ENCODE results near the gene PROC.
"Not testable (repeated sequence)": the region's sequence is repeated elsewhere in the genome, so short reads cannot be mapped to it uniquely, and the experiment has no call there.

The PROC gene

GRCh38 chr2:127407661-127408003 is 10.6 kb upstream of the PROC start:
- DNase-seq (ENCODE audit: low read depth): no peak
- H3K4me3 ChIP-seq (ENCODE audit: low read depth, low read length): no peak overlapping the region
- no peak for TF ChIP-seq CTCF (conservative IDR thresholded peaks at IDR 0.05; ENCODE audit: low read depth, low read length)

GRCh38 chr2:127408004-127408806 is 10.0 kb upstream of the PROC start:
- no peak for TF ChIP-seq CTCF (conservative IDR thresholded peaks at IDR 0.05; ENCODE audit: low read depth, low read length)
- peak; percentile 92 for DNase-seq (ENCODE audit: low read depth)
- peak overlapping the region; percentile 45 for H3K4me3 ChIP-seq (ENCODE audit: low read depth, low read length)

GRCh38 chr2:127408807-127409099 is 9.5 kb upstream of the PROC start:
- no peak overlapping the region for H3K4me3 ChIP-seq (ENCODE audit: low read depth, low read length)
- no peak for TF ChIP-seq CTCF (conservative IDR thresholded peaks at IDR 0.05; ENCODE audit: low read depth, low read length)
- DNase-seq (ENCODE audit: low read depth): no peak

GRCh38 chr2:127409716-127410115 is 8.5 kb upstream of the PROC start:
- not testable (repeated sequence) for H3K4me3 ChIP-seq (ENCODE audit: low read depth, low read length); DNase-seq (ENCODE audit: low read depth)

- TF ChIP-seq CTCF (conservative IDR thresholded peaks at IDR 0.05; ENCODE audit: low read depth, low read length): no peak
- H3K4me3 ChIP-seq (ENCODE audit: low read depth, low read length): no peak overlapping the region
- peak; percentile 80 for DNase-seq (ENCODE audit: low read depth)
Observed at GRCh38 chr2:127410871-127411652, 7.2 kb upstream of the PROC start.

GRCh38 chr2:127411653-127412369 is 6.4 kb upstream of the PROC start:
- H3K4me3 ChIP-seq (ENCODE audit: low read depth, low read length): no peak overlapping the region

More at GRCh38 chr2:127411653-127412369, 6.4 kb upstream of the PROC start:
- TF ChIP-seq CTCF (conservative IDR thresholded peaks at IDR 0.05; ENCODE audit: low read depth, low read length): no peak
- no peak for DNase-seq (ENCODE audit: low read depth)
